ENCODE data around the gene MYBPH.
A peak's percentile ranks its signal among the peaks of the same experiment; 100 is the strongest.

MYBPH gene

DNA sequence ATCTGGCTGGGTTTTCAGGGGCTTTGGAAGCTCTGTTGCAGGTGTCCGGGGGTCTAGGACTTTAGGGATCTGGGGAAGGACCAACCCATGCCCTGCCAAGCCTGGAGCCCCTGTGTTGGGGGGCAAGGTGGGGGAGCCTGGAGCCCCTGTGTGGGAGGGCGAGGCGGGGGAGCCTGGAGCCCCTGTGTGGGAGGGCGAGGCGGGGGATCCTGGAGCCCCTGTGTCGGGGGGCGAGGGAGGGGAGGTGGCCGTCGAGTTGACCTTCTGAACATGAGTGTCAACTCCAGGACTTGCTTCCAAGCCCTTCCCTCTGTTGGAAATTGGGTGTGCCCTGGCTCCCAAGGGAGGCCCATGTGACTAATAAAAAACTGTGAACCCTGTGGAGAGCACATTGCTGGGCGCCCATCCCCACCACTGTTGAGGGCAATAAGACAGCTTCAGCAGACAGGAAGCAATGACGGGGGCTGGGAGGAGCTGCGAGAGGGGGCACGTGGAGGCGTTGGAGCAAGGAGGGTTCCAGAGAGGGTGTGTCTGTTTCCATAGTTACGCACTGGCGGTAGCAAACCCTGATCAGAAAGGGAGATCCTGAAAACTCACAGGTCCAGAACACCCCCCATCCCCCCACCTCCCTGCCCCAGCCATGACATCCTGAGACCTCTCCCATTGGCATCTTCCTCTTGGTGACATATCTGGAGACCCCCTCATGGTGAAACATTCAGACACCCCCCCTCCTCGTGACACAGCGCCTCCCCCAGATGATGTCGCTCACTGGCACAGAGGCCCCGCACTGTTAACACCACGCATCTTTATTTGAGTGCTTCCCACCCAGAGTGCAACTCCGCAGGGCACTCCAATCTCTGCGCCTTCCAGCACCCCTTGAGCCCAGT lies 8.4 kb downstream of the MYBPH start:
- Mint-ChIP-seq H3K36me3 (no peaks in the 10 kb centered on the region), H3K4me1 (peaks cover 10% of the 10 kb centered on the region), H3K4me3 (no peak overlapping the region), H3K27ac (no peak overlapping the region), H3K9me3 (no peaks in the 10 kb centered on the region)
- DNase-seq (ENCODE audit: low spot score in 2 of 2): no peak
- ATAC-seq: no peak

DNA sequence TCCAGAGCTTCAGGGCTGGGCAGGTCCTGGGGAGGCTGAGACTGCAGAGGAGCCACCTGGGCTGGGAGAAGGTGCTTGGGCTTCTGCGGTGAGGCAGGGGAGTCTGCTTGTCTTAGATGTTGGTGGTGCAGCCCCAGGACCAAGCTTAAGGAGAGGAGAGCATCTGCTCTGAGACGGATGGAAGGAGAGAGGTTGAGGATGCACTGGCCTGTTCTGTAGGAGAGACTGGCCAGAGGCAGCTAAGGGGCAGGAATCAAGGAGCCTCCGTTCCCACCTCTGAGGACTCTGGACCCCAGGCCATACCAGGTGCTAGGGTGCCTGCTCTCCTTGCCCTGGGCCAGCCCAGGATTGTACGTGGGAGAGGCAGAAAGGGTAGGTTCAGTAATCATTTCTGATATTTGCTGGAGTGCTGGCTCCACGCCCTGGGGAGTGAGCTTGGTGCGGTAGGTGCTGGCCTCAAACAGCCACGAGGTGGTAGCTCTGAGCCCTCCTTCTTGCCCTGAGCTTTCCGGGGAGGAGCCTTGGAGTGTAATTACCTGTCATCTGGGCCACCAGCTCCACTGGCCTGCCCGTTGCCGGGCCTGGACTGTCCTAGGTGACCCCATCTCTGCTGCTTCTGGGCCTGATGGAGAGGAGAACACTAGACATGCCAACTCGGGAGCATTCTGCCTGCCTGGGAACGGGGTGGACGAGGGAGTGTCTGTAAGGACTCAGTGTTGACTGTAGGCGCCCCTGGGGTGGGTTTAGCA lies 9.3 kb downstream of the MYBPH start:
- Mint-ChIP-seq H3K4me3 (no peak overlapping the region), H3K27ac (no peak overlapping the region), H3K36me3 (no peaks in the 10 kb centered on the region), H3K4me1 (peaks cover 10% of the 10 kb centered on the region), H3K9me3 (no peaks in the 10 kb centered on the region)
- ATAC-seq: peak; percentile 31
- DNase-seq (ENCODE audit: low spot score in 2 of 2): no peak

DNA sequence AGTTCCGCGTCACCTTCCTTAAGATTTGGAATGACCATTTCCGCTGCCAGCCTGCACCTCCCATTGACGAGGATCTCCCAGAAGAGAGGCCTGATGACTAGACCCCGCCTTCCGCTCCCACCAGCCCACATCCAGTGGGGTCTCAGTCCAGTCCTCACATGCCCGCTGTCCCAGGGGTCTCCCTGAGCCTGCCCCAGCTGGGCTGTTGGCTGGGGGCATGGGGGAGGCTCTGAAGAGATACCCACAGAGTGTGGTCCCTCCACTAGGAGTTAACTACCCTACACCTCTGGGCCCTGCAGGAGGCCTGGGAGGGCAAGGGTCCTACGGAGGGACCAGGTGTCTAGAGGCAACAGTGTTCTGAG lies 9.8 kb downstream of the MYBPH start:
- H3K27ac Mint-ChIP-seq: no peak overlapping the region
- no peaks in the 10 kb centered on the region for H3K9me3 Mint-ChIP-seq
- peaks cover 10% of the 10 kb centered on the region for H3K4me1 Mint-ChIP-seq
- no peak for ATAC-seq
- no peak for DNase-seq (ENCODE audit: low spot score in 2 of 2)
- H3K4me3 Mint-ChIP-seq: no peak overlapping the region
- H3K36me3 Mint-ChIP-seq: no peaks in the 10 kb centered on the region

DNA sequence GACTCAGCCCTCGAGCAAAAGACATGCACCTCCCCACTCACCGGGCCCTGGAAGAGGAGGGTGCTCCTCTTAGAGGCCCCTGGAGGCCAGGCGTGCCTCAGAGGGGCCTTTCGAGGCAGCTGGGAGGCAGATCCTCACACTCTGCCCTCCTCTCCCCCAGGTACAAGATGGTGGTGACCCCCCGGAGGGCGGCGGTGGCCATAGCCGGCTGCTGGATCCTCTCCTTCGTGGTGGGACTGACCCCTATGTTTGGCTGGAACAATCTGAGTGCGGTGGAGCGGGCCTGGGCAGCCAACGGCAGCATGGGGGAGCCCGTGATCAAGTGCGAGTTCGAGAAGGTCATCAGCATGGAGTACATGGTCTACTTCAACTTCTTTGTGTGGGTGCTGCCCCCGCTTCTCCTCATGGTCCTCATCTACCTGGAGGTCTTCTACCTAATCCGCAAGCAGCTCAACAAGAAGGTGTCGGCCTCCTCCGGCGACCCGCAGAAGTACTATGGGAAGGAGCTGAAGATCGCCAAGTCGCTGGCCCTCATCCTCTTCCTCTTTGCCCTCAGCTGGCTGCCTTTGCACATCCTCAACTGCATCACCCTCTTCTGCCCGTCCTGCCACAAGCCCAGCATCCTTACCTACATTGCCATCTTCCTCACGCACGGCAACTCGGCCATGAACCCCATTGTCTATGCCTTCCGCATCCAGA lies 10.4 kb downstream of the MYBPH start:
- Mint-ChIP-seq H3K9me3 (no peaks in the 10 kb centered on the region), H3K4me3 (no peak overlapping the region), H3K36me3 (no peaks in the 10 kb centered on the region), H3K27ac (no peak overlapping the region), H3K4me1 (peaks cover 10% of the 10 kb centered on the region)
- DNase-seq (ENCODE audit: low spot score in 2 of 2) (no peak), ATAC-seq (no peak)

DNA sequence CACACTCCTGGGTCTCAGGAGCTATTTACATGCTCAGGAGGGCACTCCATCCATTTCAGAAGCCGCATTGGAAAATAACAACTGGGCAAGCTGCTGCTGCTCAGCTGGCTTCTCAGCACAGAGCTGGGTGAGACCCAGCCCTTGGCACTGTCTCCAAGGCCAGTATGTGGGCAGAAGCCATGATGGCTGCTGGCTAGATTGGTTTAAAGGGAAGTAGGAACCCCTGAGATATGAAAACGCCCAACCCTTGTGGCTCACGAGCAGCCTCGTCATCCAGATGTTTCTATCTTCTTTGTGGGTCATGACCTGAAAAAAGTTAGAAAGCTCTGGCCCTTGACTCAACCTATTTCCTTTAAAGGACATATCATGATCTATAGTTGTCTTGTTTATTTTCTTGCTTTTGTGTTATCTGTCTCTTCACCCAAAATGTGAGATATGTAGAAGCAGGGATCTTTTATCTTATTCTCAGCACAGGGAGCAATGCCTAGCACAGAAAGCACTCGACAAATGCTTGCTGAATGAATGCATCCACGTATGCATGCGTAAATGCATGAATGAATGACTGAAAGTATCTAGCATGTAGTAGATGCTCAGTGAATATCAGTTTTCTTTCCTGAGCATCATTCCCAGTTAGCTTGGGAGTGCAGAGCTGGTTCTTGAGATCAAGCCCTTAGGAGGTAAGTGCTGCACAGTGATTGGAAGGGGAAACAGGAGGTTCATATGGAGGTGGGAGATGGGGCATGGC lies 11.6 kb downstream of the MYBPH start:
- Mint-ChIP-seq H3K4me3 (no peak overlapping the region), H3K4me1 (peaks cover 10% of the 10 kb centered on the region), H3K9me3 (no peaks in the 10 kb centered on the region), H3K27ac (no peak overlapping the region), H3K36me3 (no peaks in the 10 kb centered on the region)
- no peak for ATAC-seq
- DNase-seq (ENCODE audit: low spot score in 2 of 2): no peak

DNA sequence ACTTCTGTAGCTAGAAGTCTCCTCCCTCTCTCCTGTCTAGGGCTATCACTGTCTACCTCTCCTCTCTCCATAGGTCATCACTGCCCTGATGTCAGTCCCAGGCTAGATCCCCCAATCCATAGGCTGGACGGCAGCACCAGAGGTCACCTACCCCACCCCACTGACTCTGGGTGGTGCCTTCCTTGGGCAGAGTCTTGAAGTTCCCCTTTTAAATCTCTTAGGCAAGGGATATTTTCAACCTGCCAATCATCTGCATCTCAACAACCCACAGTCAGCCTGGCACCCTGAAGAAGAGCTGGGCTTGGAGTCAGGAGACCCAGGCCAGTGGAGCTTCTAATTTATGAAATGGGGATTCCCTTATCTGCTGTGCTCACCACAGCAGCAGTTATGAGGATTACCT lies 13.2 kb downstream of the MYBPH start:
- DNase-seq (ENCODE audit: low spot score in 2 of 2) (no peak), ATAC-seq (no peak)
- H3K9me3 Mint-ChIP-seq: no peaks in the 10 kb centered on the region
- no peak overlapping the region for H3K27ac Mint-ChIP-seq
- H3K4me3 Mint-ChIP-seq: no peak overlapping the region
- H3K36me3 Mint-ChIP-seq: no peaks in the 10 kb centered on the region
- H3K4me1 Mint-ChIP-seq: peaks cover 10% of the 10 kb centered on the region

DNA sequence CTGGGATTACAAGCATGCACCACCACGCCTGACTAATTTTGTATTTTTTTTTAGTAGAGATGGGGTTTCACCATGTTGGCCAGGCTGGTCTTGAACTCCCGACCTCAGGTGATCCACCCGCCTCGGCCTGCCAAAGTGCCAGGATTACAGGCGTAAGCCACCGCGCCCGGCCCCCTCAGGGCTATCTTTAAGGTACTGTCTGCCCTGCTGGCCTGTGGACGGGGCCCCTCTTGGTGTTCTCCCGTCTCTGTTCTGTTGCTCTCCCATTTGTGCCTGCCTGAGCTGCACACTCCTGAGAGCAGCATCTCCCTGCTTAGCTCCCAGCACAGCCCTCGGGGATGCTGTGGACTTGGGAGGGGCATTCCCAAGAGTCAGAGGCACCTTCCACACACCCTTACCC lies 13.9 kb downstream of the MYBPH start:
- H3K9me3 Mint-ChIP-seq: no peaks in the 10 kb centered on the region
- H3K27ac Mint-ChIP-seq: no peak overlapping the region
- H3K4me3 Mint-ChIP-seq: no peak overlapping the region
- no peaks in the 10 kb centered on the region for H3K36me3 Mint-ChIP-seq
- ATAC-seq: no peak
- DNase-seq (ENCODE audit: low spot score in 2 of 2): no peak
- peaks cover 9% of the 10 kb centered on the region for H3K4me1 Mint-ChIP-seq

DNA sequence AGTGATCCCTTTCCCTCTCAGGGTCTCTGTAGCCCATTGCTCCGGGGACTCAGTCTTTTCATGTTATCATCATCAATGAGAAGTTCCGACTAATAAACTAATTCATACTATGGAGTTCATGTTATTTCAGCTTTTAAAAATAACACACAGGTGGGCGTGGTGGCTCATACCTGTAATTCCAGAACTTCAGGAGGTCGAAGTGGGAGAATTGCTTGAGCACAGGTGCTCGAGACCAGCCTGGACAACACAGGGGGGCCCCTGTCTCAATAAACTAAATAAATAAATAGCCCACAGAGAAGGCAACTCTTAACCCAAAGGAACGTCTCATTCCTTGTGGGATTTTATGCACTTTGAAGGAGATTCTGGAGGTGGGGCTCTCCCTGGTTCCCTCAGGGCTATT lies 14.5 kb downstream of the MYBPH start:
- H3K9me3 Mint-ChIP-seq: no peaks in the 10 kb centered on the region
- ATAC-seq: no peak
- no peaks in the 10 kb centered on the region for H3K36me3 Mint-ChIP-seq
- H3K4me3 Mint-ChIP-seq: no peak overlapping the region
- H3K27ac Mint-ChIP-seq: no peak overlapping the region
- DNase-seq (ENCODE audit: low spot score in 2 of 2): no peak
- H3K4me1 Mint-ChIP-seq: peaks cover 4% of the 10 kb centered on the region

DNA sequence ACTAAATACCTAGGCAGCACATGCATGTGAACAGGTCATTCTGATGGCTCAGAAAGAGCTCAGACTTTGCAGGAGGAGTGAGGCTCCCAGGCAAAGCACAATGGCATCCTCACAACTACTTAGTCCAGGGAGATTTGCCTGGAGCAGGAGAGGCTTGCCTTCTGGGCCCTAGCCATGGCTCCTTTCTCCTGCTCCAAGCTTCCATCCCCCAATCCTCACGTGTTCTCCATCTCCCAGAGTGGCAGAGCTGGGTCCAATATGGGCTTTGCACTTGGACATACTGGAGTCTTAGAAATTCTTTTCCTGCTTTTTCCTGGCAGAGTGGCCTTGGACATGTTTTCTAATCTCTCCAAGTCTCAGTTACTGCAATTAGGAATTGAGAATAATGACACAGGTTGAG lies 15.8 kb downstream of the MYBPH start:
- Mint-ChIP-seq H3K9me3 (no peaks in the 10 kb centered on the region), H3K27ac (no peak overlapping the region), H3K4me3 (no peak overlapping the region), H3K36me3 (no peaks in the 10 kb centered on the region), H3K4me1 (no peaks in the 10 kb centered on the region)
- DNase-seq (ENCODE audit: low spot score in 2 of 2) (no peak), ATAC-seq (no peak)

DNA sequence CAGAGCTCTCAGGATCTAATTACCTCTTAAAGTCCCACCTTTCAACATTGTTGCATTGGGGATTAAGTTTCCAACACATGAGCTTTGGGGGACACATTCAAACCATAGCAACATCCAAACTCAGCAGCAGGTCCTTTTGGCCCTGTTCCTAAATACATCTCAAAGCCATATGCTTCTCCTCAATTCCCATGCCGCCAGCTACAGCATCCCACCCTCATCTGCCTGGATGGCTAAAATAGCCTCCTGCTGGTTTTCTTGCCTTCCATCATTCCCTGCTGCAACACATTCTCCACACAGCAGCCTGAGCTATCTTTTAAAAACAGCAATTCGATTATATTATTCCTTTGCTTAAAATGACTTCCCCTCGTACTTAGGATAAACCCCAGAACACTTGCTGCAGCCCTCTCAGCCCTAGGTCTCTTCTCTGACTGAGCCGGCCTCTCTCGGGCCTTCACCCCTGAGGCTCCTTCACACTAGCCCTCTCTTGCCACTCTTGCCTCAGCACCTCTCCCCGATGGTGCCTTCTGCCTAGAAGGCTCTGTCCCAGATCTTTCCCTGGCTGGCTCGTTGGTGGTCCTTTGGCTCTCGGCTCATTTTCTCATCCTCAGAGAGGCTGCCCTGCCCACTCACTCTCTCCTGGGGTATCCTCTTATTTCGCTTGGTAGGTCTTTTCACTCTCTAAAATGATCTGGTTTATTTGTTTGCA lies 16.5 kb downstream of the MYBPH start:
- no peaks in the 10 kb centered on the region for H3K4me1 Mint-ChIP-seq
- no peak for ATAC-seq
- no peak for DNase-seq (ENCODE audit: low spot score in 2 of 2)
- no peak overlapping the region for H3K4me3 Mint-ChIP-seq
- no peak overlapping the region for H3K27ac Mint-ChIP-seq
- no peaks in the 10 kb centered on the region for H3K36me3 Mint-ChIP-seq
- no peaks in the 10 kb centered on the region for H3K9me3 Mint-ChIP-seq

DNA sequence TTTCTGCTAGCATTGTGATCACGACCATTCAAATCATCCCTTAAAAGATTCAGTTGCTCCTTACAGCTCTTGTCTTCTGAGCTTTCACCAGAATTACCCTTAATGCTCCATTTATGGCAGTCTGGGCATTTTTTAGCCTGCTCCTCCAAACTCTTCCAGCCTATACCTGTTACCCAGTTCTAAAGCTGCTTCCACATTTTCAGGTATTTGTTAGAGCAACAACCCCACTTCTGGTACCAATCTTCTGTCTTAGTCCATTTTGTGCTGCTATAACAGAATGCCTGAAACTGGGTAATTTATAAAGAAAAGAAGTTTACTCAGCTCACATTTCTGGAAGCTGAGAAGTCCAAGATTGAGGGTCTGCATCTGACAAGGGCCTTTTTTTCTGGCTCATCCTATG lies 17.2 kb downstream of the MYBPH start:
- Mint-ChIP-seq H3K4me1 (no peaks in the 10 kb centered on the region), H3K9me3 (no peaks in the 10 kb centered on the region), H3K27ac (no peak overlapping the region), H3K4me3 (no peak overlapping the region), H3K36me3 (no peaks in the 10 kb centered on the region)
- DNase-seq (ENCODE audit: low spot score in 2 of 2) (no peak), ATAC-seq (no peak)

DNA sequence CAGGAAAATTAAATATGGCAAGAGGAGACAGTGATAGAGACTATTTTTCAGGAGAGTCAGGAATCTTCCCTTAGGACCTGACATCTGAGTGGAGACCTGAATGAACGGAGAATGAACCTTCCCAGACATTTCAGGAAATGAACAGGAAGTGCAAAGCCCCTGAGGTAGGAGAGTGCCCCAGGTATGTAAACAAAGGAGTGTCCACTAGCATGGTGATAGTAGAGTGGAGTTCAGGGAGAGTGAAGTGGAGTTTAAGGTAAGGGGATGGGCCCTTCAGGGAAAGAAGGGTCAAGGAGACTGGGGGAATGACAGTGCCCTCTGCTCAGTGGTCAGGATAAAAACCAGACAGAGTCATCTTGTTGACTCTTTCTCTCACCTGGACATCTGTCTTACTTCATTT lies 19.3 kb downstream of the MYBPH start:
- Mint-ChIP-seq H3K4me3 (no peak overlapping the region), H3K36me3 (no peaks in the 10 kb centered on the region), H3K9me3 (no peaks in the 10 kb centered on the region), H3K27ac (no peak overlapping the region), H3K4me1 (no peaks in the 10 kb centered on the region)
- ATAC-seq (no peak), DNase-seq (ENCODE audit: low spot score in 2 of 2) (no peak)

DNA sequence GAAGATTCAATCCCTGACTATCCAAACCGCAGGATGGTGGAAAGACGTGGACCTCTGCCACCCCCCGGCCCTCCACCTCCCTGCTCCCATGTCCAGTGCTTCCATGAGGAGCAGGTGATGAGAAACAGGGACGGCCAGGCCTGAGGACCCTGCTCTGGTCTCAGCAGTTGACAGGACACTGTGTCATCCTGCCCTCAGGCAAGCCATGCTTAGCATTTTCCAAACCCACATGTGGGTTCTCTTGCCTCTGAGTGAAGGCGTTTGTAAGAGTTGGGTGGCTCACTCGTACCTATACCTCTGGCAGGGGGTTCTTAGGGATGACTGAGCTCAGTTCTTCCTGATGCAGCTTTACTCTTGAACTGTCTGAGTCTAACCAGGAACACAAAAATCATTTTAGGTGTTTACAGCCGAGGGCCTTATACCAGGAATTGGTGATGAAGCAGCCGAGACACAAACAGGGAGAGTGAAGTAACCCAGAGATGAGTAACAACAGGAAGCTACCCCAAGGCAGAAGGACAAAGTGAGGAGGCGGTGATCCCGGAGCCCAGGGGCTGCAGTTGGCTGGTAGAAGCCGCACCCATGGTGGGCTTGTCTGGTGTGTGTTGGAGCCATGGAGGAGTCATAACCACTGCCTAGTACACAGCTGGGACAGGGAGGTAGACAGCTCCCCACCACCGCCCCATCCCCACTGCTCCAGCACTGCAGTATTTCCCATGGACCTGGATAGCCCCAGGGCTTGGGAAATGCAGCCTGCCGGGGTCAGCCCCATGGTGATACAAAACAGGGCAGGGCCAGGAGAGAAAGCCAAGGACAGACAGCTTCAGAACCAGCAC lies 21.4 kb downstream of the MYBPH start:
- Mint-ChIP-seq H3K36me3 (no peaks in the 10 kb centered on the region), H3K9me3 (no peaks in the 10 kb centered on the region), H3K4me3 (no peak overlapping the region), H3K27ac (no peak overlapping the region), H3K4me1 (no peaks in the 10 kb centered on the region)
- ATAC-seq (peak; percentile 39), DNase-seq (ENCODE audit: low spot score in 2 of 2) (no peak)
